Stimulated activated naive CD4-positive, alpha-beta T cell treated with Interleukin-2 at 50 U/mL for 16 hours (primary cell): Measurements from ENCODE around the gene MAZ.
"Not testable (repeated sequence)": the region's sequence is repeated elsewhere in the genome, so short reads cannot be mapped to it uniquely, and the experiment has no call there.

Source experiments
- DNase-seq: peaks from one replicate; lab custom pipeline; 2025; lab: John Stamatoyannopoulos, UW

Gene MAZ

GRCh38 chr16:29784901-29785500 is 21.3 kb upstream of the MAZ start:
- DNase-seq: peak; percentile 73

GRCh38 chr16:29787155-29787554 is 19.2 kb upstream of the MAZ start:
- not testable (repeated sequence) for DNase-seq

- DNase-seq: no peak
Observed at GRCh38 chr16:29789775-29790182, 16.6 kb upstream of the MAZ start.

GRCh38 chr16:29790183-29790948 is 16.0 kb upstream of the MAZ start, which contains the start of gene KIF22:
Gene KIF22, plus strand, starts transcription at chr16:29790751. Its CDS starts 9 bp downstream, at chr16:29790760.
- DNase-seq: peak; percentile 100

GRCh38 chr16:29790949-29791844 is 15.1 kb upstream of the MAZ start:
- no peak for DNase-seq

GRCh38 chr16:29791845-29792807 is 14.2 kb upstream of the MAZ start:
- DNase-seq: no peak

- not testable (repeated sequence) for DNase-seq
Observed at GRCh38 chr16:29793153-29793552, 13.2 kb upstream of the MAZ start.

- no peak for DNase-seq
Observed at GRCh38 chr16:29794231-29794710, 12.1 kb upstream of the MAZ start.

- DNase-seq: no peak
Observed at GRCh38 chr16:29802416-29802935, 3.9 kb upstream of the MAZ start.

GRCh38 chr16:29804020-29804419 is 2.3 kb upstream of the MAZ start:
- no peak for DNase-seq

GRCh38 chr16:29804455-29805231 is 1.7 kb upstream of the MAZ start:
- no peak for DNase-seq

GRCh38 chr16:29805232-29806098 is 864 bp upstream of the MAZ start:
- peak; percentile 98 for DNase-seq

- peak; percentile 44 for DNase-seq
Observed at GRCh38 chr16:29806641-29807425, 504 bp downstream of the MAZ start.

GRCh38 chr16:29807426-29808218 is 1.3 kb downstream of the MAZ start:
- DNase-seq: peak; percentile 89

- peak; percentile 25 for DNase-seq
Observed at GRCh38 chr16:29808219-29808900, 2.0 kb downstream of the MAZ start.

GRCh38 chr16:29809031-29809747 is 2.9 kb downstream of the MAZ start:
- DNase-seq: no peak
